Neuronal stem cell (in vitro differentiated cells): ENCODE results near the gene CRLF2.

Experiments used
- DNase-seq: peaks from one replicate; pipeline ENCODE4 v3.0.0-alpha.2; 2013; ENCODE audit warnings: low spot score
- H2AFZ ChIP-seq: one replicate; pipeline ENCODE4 v1.6.1; 2013; ENCODE audit warnings: mild to moderate bottlenecking, low read length, inconsistent platforms
- H2AK5ac ChIP-seq: 2 replicates; pipeline ENCODE4 v1.6.1; 2013; ENCODE audit warnings: low read depth, mild to moderate bottlenecking, inconsistent platforms, low read length, moderate library complexity, mixed read lengths
- H2BK120ac ChIP-seq: 2 replicates; pipeline ENCODE4 v1.6.1; 2013; ENCODE audit warnings: low read depth, mild to moderate bottlenecking, inconsistent platforms, low read length, moderate library complexity, mixed read lengths
- H2BK12ac ChIP-seq: one replicate; pipeline ENCODE4 v1.6.1; 2013; ENCODE audit warnings: low read length, inconsistent platforms
- H2BK15ac ChIP-seq: 2 replicates; pipeline ENCODE4 v1.6.1; 2013; ENCODE audit warnings: mild to moderate bottlenecking, low read length, inconsistent platforms, mixed read lengths
- H2BK5ac ChIP-seq: one replicate; pipeline ENCODE4 v1.6.1; 2013; ENCODE audit warnings: inconsistent platforms, mild to moderate bottlenecking, low read length, moderate library complexity
- H3K14ac ChIP-seq: one replicate; pipeline ENCODE4 v1.6.1; 2013; ENCODE audit warnings: low read length, inconsistent platforms
- H3K18ac ChIP-seq: 2 replicates; pipeline ENCODE4 v1.6.1; 2013; ENCODE audit warnings: low read length, inconsistent platforms
- H3K23ac ChIP-seq: 2 replicates; pipeline ENCODE4 v1.6.1; 2013; ENCODE audit warnings: low read depth, mild to moderate bottlenecking, mixed read lengths, low read length, inconsistent platforms; ENCODE audit not compliant: poor library complexity
- H3K27ac ChIP-seq: replicated peaks from 3 replicates; pipeline ENCODE4 v1.5.1; 2013; ENCODE audit warnings: low read length, inconsistent platforms
- H3K27me3 ChIP-seq, 3 experiments: 2 replicates each; pipeline ENCODE4 v1.6.1; 2013; ENCODE audit warnings: low read length in 3 of 3, mild to moderate bottlenecking in 2 of 3, inconsistent platforms in 1 of 3, low read depth in 1 of 3, mixed read lengths in 1 of 3, moderate library complexity in 1 of 3; ENCODE audit not compliant: control insufficient read depth in 3 of 3, insufficient read depth in 3 of 3
- H3K36me3 ChIP-seq, 2 donors: replicated peaks in 1 of 2; 2 replicates each; pipeline ENCODE4 v1.6.1; 2013; ENCODE audit warnings: low read length in 2 of 2; ENCODE audit not compliant: control insufficient read depth in 2 of 2, insufficient read depth in 2 of 2
- H3K4ac ChIP-seq: 2 replicates; pipeline ENCODE4 v1.6.1; 2013; ENCODE audit warnings: inconsistent platforms, mild to moderate bottlenecking, low read length, moderate library complexity
- H3K4me1 ChIP-seq, 2 donors: 1 replicate in 1 of 2; 2 replicates in 1 of 2; pipeline ENCODE4 v1.6.1; 2013; ENCODE audit warnings: low read length in 2 of 2, low read depth in 1 of 2; ENCODE audit not compliant: control insufficient read depth in 2 of 2, insufficient read depth in 1 of 2
- H3K4me2 ChIP-seq: one replicate; pipeline ENCODE4 v1.6.1; 2013; ENCODE audit warnings: mild to moderate bottlenecking, low read length, inconsistent platforms; ENCODE audit not compliant: insufficient read depth, poor library complexity, severe bottlenecking
- H3K4me3 ChIP-seq, 2 donors: 2 replicates each; pipeline ENCODE4 v1.5.1; 2013; ENCODE audit warnings: low read length in 2 of 2, mild to moderate bottlenecking in 2 of 2, inconsistent platforms in 1 of 2, moderate library complexity in 1 of 2
- H3K79me1 ChIP-seq: one replicate; pipeline ENCODE4 v1.6.1; 2013; ENCODE audit warnings: low read depth, mild to moderate bottlenecking, inconsistent platforms, low read length, moderate library complexity
- H3K9ac ChIP-seq: one replicate; pipeline ENCODE4 v1.6.1; 2013; ENCODE audit warnings: mild to moderate bottlenecking, low read depth, low read length, inconsistent platforms; ENCODE audit not compliant: poor library complexity
- H3K9me3 ChIP-seq, 2 donors: replicated peaks in 1 of 2; 2 replicates each; pipeline versions ENCODE3 to v1.6.1; 2013; ENCODE audit warnings: low read length in 2 of 2, mild to moderate bottlenecking in 2 of 2, inconsistent platforms in 1 of 2, low read depth in 1 of 2, mixed read lengths in 1 of 2, moderate library complexity in 1 of 2; ENCODE audit not compliant: control insufficient read depth in 2 of 2, insufficient read depth in 1 of 2
- H4K8ac ChIP-seq: one replicate; pipeline ENCODE4 v1.6.1; 2013; ENCODE audit warnings: low read depth, mild to moderate bottlenecking, inconsistent platforms, low read length, moderate library complexity
- H4K91ac ChIP-seq: one replicate; pipeline ENCODE4 v1.6.1; 2013; ENCODE audit warnings: low read length, low read depth, mild to moderate bottlenecking, inconsistent platforms; ENCODE audit not compliant: poor library complexity
- WGBS, 2 donors: extraction: QIAGEN DNeasy Blood & Tissue Kit; methylation state at CpG; one replicate each; pipeline ENCODE4 v1.1.7; 2013; ENCODE audit warnings: missing lambda C conversion rate in 2 of 2, mixed read lengths in 1 of 2; ENCODE audit not compliant: insufficient read length in 2 of 2, insufficient replicate concordance in 1 of 2; ENCODE audit errors: extremely low coverage in 2 of 2; 5-methylcytosine and 5-hydroxymethylcytosine counted together

CRLF2 gene

DNA sequence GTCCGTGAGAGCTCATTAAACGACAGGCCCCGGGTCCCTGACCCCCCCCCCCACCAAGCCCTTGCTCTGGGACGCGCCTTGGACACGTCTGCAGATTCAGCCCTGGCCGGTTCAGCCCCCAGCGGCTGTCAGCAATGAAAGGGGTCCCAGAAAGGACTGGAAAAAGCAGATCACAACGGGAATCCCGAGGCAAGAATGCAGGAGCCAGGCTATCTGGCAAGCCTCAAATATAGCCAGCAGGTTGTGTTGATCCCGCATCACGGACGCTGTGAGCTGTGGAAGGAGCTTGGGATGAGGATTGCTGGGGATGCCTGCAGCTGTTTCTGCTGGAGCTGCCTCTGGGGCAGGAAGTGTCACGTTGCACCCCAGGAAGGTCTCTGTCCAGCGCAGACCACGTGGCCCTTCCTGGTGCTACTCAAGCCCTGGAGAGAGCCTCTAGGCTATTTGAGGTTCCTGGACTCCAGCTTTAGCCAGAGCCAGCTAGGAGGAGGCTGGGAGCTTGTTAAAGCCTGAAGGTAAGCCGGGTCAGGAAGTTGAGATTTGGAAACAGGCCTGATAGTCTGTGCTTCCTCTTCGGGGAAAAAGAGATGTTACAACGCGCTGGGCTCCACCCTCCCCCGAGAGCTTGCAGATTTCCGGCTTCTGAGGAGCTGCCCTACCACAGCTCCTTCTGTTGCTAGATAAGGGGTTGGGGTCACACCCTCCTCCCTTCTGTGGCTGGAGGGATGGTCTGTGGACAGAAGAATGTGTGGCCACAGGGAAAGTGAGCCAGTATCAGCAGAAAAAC, 36.8 kb upstream of the CRLF2 start:
- H3K9ac ChIP-seq, result no peak overlapping the region
- peak overlapping the region; percentile 68 for H2AK5ac ChIP-seq

DNA sequence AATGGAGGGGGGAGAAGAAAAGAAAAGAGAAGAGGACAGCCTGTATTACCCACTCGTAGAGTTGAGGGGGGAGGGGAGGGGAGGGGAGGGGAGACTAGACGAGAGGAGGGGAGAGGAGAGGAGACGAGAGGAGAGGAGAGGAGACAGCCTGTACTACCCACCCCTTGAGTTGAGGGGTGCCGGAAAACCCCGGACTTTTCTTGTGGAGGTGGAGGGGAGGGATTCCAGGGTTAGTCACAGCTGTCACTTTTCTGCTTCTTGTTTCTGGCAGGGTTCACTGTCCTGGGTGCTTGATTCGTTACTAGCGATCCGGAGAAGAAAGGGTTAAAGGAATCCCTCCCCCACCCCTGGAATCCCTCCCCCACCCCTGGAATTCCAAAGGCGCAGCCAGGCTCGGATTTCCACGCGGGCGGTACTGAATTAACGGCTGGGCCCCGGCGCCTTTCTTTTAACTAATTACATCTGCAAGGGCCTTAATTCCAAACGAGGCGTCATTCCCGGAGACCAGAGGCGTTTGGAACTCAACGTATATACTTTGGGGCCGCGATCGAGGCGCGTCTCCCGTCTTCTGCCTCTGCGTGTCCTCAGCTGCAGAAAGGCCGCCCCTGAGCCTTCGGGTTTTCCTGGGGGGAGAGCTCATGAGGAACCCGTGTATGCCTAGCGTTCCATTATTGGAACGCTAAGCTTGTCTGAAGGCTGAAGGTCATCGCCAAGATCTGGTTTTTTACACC, 36.0 kb upstream of the CRLF2 start:
- Histone ChIP-seq H3K36me3 (no peaks in the 10 kb centered on the region), H2BK15ac (peak overlapping the region; percentile 42), H3K23ac (no peak overlapping the region), H2AFZ (peak overlapping the region; percentile 83), H3K4me1 (peaks cover 8 to 10% of the 10 kb centered on the region in 2 donors), H3K4me2 (peak overlapping the region; percentile 77), H3K4ac (no peak overlapping the region), H3K18ac (peak overlapping the region; percentile 99), H4K91ac (no peak overlapping the region), H4K8ac (peak overlapping the region; percentile 56), H3K9me3 (peaks cover 2 to 9% of the 10 kb centered on the region in 2 donors), H3K14ac (peak overlapping the region; percentile 56), H3K9ac (no peak overlapping the region), H3K27me3 (no peaks in the 10 kb centered on the region), H2BK120ac (no peak overlapping the region), H2AK5ac (peak overlapping the region; percentile 68), H3K79me1 (no peaks in the 10 kb centered on the region), H3K4me3 (peak overlapping the region in 1 of 2 donors; percentile 51), H3K27ac (peak overlapping the region; percentile 99), H2BK5ac (peak overlapping the region; percentile 92), H2BK12ac (no peak overlapping the region)
- peak; percentile 88 for DNase-seq
- WGBS, 2 donors, result no CpG with 5 or more reads among the region's 34 CpGs

More for the DNA sequence above, 36.8 kb upstream of the CRLF2 start:
- Histone ChIP-seq H2BK12ac (no peak overlapping the region), H3K18ac (peak overlapping the region; percentile 99), H3K27me3 (no peaks in the 10 kb centered on the region), H2BK120ac (no peak overlapping the region), H2BK5ac (peak overlapping the region; percentile 92), H3K36me3 (no peaks in the 10 kb centered on the region), H3K14ac (peak overlapping the region; percentile 22), H4K8ac (peak overlapping the region; percentile 56), H3K4ac (no peak overlapping the region), H2AFZ (peak overlapping the region; percentile 83), H3K27ac (peak overlapping the region; percentile 99), H3K9me3 (peaks cover 3 to 9% of the 10 kb centered on the region in 2 donors), H3K23ac (no peak overlapping the region), H3K79me1 (no peaks in the 10 kb centered on the region), H2BK15ac (peak overlapping the region; percentile 42), H4K91ac (peak overlapping the region; percentile 46), H3K4me2 (peak overlapping the region; percentile 77), H3K4me1 (peaks cover 8 to 10% of the 10 kb centered on the region in 2 donors), H3K4me3 (peak overlapping the region in 1 of 2 donors; percentile 51)
- DNase-seq, result peak; percentile 64
- no CpG with 5 or more reads among the region's 22 CpGs for WGBS, 2 donors

DNA sequence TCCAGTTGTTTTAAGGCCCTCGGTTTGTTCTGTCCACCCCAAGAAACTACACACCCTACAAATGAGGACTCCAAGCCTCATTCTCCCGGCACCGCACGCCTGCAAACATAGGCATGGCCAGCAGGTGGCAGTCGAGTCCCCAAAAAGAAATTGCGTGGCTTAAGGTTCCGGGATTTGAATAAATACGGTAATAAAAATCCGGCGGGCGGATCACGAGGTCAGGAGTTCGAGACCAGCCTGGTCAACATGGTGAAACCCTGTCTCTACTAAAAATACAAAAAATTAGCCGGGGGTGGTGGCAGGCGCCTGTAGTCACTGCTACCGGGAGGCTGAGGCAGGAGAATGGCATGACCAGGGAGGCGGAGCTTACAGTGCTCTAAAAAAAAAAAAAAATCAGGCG, 34.4 kb upstream of the CRLF2 start:
- Histone ChIP-seq H3K27ac (no peak overlapping the region), H3K9ac (no peak overlapping the region), H2BK5ac (no peak overlapping the region), H3K4me3 (no peak overlapping the region), H3K36me3 (no peaks in the 10 kb centered on the region), H3K14ac (no peak overlapping the region), H3K18ac (peak overlapping the region; percentile 58), H2BK12ac (no peak overlapping the region), H4K8ac (no peak overlapping the region), H4K91ac (no peak overlapping the region), H2AFZ (peak overlapping the region; percentile 80), H3K4ac (no peak overlapping the region), H3K27me3 (no peaks in the 10 kb centered on the region), H3K4me2 (no peak overlapping the region), H3K9me3 (no peaks in the 10 kb centered on the region), H3K23ac (no peak overlapping the region), H3K4me1 (peaks cover 8 to 10% of the 10 kb centered on the region in 2 donors), H3K79me1 (no peaks in the 10 kb centered on the region), H2AK5ac (no peak overlapping the region), H2BK120ac (no peak overlapping the region), H2BK15ac (no peak overlapping the region)
- DNase-seq, result peak; percentile 73
- WGBS, 2 donors, result no CpG with 5 or more reads among the region's 18 CpGs
